Liver (tissue), 10 donors: Measurements from ENCODE around the gene ALDH2. TPM values are rescaled to one million over a fixed set of nuclear protein-coding genes. Genes with fewer than 3 reads are reported as not detected.

ENCODE experiments used
- DNase-seq: peaks from one replicate; pipeline ENCODE4 v3.0.0-alpha.2; 2017; ENCODE audit warnings: low spot score
- H3K27ac ChIP-seq, 2 donors: one replicate each; pipeline ENCODE4 v1.7.0; 2013; ENCODE audit warnings: inconsistent platforms in 2 of 2, low read length in 2 of 2, control low read depth in 1 of 2, low read depth in 1 of 2, mild to moderate bottlenecking in 1 of 2
- H3K27me3 ChIP-seq, 4 donors: one replicate each; pipeline versions ENCODE4 v1.6.1 to v1.7.0; 2013; ENCODE audit warnings: low read length in 3 of 4, inconsistent platforms in 1 of 4, mild to moderate bottlenecking in 1 of 4, moderate library complexity in 1 of 4; ENCODE audit not compliant: control insufficient read depth in 4 of 4, insufficient read depth in 4 of 4
- H3K36me3 ChIP-seq, 4 donors: one replicate each; pipeline versions ENCODE4 v1.6.1 to v1.7.0; 2013; ENCODE audit warnings: low read length in 3 of 4, mild to moderate bottlenecking in 3 of 4, low read depth in 1 of 4, moderate library complexity in 1 of 4; ENCODE audit not compliant: control insufficient read depth in 4 of 4, insufficient read depth in 3 of 4
- H3K4me1 ChIP-seq, 4 donors: one replicate each; pipeline versions ENCODE4 v1.6.1 to v1.7.0; 2013; ENCODE audit warnings: low read length in 3 of 4, mild to moderate bottlenecking in 3 of 4, moderate library complexity in 1 of 4; ENCODE audit not compliant: control insufficient read depth in 4 of 4, insufficient read depth in 4 of 4
- H3K4me3 ChIP-seq, 3 donors: one replicate each; pipeline versions ENCODE4 v1.6.1 to v1.7.0; 2013; ENCODE audit warnings: low read length in 3 of 3, control low read depth in 1 of 3, low read depth in 1 of 3, mild to moderate bottlenecking in 1 of 3
- H3K9ac ChIP-seq, 2 donors: one replicate each; pipeline ENCODE4 v1.7.0; 2013; ENCODE audit warnings: low read length in 2 of 2, mild to moderate bottlenecking in 2 of 2, moderate library complexity in 2 of 2, control low read depth in 1 of 2, low read depth in 1 of 2
- H3K9me3 ChIP-seq, 4 donors: one replicate each; pipeline versions ENCODE4 v1.6.1 to v1.7.0; 2013; ENCODE audit warnings: low read length in 3 of 4; ENCODE audit not compliant: control insufficient read depth in 4 of 4
- ATF3 ChIP-seq: IDR thresholded peaks from 2 replicates; pipeline ENCODE4 v1.6.1; 2016; ENCODE audit warnings: antibody characterized with exemption
- FOXA1 ChIP-seq: IDR thresholded peaks from 2 replicates; pipeline ENCODE4 v1.6.1; 2016; ENCODE audit warnings: antibody characterized with exemption
- FOXA2 ChIP-seq: IDR thresholded peaks from 2 replicates; pipeline ENCODE4 v1.6.1; 2016; ENCODE audit warnings: antibody characterized with exemption
- HNF4A ChIP-seq, 2 donors: conservative IDR thresholded peaks; 2 replicates each; pipeline ENCODE4 v1.6.1; 2016; ENCODE audit warnings: antibody characterized with exemption in 2 of 2, mild to moderate bottlenecking in 2 of 2
- JUND ChIP-seq, 2 donors: IDR thresholded peaks; 2 replicates each; pipeline ENCODE4 v1.6.1; 2016; ENCODE audit warnings: antibody characterized with exemption in 2 of 2
- MAX ChIP-seq: IDR thresholded peaks from 2 replicates; pipeline ENCODE4 v1.6.1; 2016; ENCODE audit warnings: antibody characterized with exemption
- RXRA ChIP-seq, 2 donors: IDR thresholded peaks; 2 replicates each; pipeline ENCODE4 v1.6.1; 2017 to 2018; ENCODE audit warnings: antibody characterized with exemption in 2 of 2, mild to moderate bottlenecking in 1 of 2
- TAF1 ChIP-seq: conservative IDR thresholded peaks from 2 replicates; pipeline ENCODE4 v1.6.1; 2016; ENCODE audit warnings: antibody characterized with exemption, mild to moderate bottlenecking
- YY1 ChIP-seq: IDR thresholded peaks from 2 replicates; pipeline ENCODE4 v1.6.1; 2016; ENCODE audit warnings: antibody characterized with exemption, mild to moderate bottlenecking
- WGBS: extraction: QIAGEN DNeasy Blood & Tissue Kit; methylation state at CpG from one replicate; pipeline ENCODE4 v1.1.7; 2013; 5-methylcytosine and 5-hydroxymethylcytosine counted together
- polyA plus RNA-seq, 2 donors: library from polyadenylated mRNA; stranded (reverse) in 1 of 2; unstranded in 1 of 2; fragments of 200-250 nt in 1 of 2; fragments of >200 nt in 1 of 2; fragmentation: Nextera tagmentation in 1 of 2; extraction: Ambion mirVana in 1 of 2; gene quantifications; one replicate each; pipeline versions ENCODE4 v1.2.1 to v1.2.3, GENCODE V29; 2013 to 2015
- small RNA-seq: library from RNA; depleted of rRNA; stranded (forward); fragments of <200 nt; gene quantifications from one replicate; pipeline ENCODE3, GENCODE V24; 2014
- total RNA-seq, 2 donors: library from RNA; depleted of rRNA; stranded (reverse); fragments of >200 nt; gene quantifications; one replicate each; pipeline ENCODE4 v1.2.3, GENCODE V29; 2014
- TF ChIP-seq, protein P1 (sequence below): IDR thresholded peaks from 2 replicates; pipeline ENCODE4 v1.6.1; 2016; ENCODE audit warnings: antibody characterized with exemption, mild to moderate bottlenecking
- TF ChIP-seq, protein P2 (sequence below): fragments of 150-350 bp; IDR thresholded peaks from 2 replicates; pipeline ENCODE4 v1.5.1; 2017; ENCODE audit warnings: improper control_type of control experiment, low read depth, low read length; ENCODE audit not compliant: missing input control
- donor health status: healthy.
- donor health status: healthy.
- donor health status: healthy.
- donor health status: healthy.
- donor health status: healthy.

The ALDH2 gene
- total and polyA plus RNA-seq, 4 donors = 93.1 to 849 (median 573) TPM

- no peak for DNase-seq
- Histone ChIP-seq H3K27ac (no peak overlapping the region), H3K36me3 (peaks cover 9 to 31% (median 26%) of the 10 kb centered on the region in 4 donors), H3K27me3 (no peaks in the 10 kb centered on the region), H3K9me3 (no peaks in the 10 kb centered on the region), H3K4me3 (no peak overlapping the region), H3K9ac (no peak overlapping the region), H3K4me1 (no peaks in the 10 kb centered on the region)
- no peak for TF ChIP-seq YY1
- TF ChIP-seq RXRA (IDR thresholded peaks at IDR 0.05) = no peak
- no peak for TF ChIP-seq JUND (IDR thresholded peaks at IDR 0.05)
- TF ChIP-seq TAF1 = no peak
- TF ChIP-seq HNF4A (conservative IDR thresholded peaks at IDR 0.05) = no peak
- no peak for TF ChIP-seq ATF3
- TF ChIP-seq FOXA1 = no peak
- TF ChIP-seq MAX = no peak
- no peak for TF ChIP-seq FOXA2
- TF ChIP-seq, protein P1, sequence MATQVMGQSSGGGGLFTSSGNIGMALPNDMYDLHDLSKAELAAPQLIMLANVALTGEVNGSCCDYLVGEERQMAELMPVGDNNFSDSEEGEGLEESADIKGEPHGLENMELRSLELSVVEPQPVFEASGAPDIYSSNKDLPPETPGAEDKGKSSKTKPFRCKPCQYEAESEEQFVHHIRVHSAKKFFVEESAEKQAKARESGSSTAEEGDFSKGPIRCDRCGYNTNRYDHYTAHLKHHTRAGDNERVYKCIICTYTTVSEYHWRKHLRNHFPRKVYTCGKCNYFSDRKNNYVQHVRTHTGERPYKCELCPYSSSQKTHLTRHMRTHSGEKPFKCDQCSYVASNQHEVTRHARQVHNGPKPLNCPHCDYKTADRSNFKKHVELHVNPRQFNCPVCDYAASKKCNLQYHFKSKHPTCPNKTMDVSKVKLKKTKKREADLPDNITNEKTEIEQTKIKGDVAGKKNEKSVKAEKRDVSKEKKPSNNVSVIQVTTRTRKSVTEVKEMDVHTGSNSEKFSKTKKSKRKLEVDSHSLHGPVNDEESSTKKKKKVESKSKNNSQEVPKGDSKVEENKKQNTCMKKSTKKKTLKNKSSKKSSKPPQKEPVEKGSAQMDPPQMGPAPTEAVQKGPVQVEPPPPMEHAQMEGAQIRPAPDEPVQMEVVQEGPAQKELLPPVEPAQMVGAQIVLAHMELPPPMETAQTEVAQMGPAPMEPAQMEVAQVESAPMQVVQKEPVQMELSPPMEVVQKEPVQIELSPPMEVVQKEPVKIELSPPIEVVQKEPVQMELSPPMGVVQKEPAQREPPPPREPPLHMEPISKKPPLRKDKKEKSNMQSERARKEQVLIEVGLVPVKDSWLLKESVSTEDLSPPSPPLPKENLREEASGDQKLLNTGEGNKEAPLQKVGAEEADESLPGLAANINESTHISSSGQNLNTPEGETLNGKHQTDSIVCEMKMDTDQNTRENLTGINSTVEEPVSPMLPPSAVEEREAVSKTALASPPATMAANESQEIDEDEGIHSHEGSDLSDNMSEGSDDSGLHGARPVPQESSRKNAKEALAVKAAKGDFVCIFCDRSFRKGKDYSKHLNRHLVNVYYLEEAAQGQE = no peak
- TF ChIP-seq, protein P2, sequence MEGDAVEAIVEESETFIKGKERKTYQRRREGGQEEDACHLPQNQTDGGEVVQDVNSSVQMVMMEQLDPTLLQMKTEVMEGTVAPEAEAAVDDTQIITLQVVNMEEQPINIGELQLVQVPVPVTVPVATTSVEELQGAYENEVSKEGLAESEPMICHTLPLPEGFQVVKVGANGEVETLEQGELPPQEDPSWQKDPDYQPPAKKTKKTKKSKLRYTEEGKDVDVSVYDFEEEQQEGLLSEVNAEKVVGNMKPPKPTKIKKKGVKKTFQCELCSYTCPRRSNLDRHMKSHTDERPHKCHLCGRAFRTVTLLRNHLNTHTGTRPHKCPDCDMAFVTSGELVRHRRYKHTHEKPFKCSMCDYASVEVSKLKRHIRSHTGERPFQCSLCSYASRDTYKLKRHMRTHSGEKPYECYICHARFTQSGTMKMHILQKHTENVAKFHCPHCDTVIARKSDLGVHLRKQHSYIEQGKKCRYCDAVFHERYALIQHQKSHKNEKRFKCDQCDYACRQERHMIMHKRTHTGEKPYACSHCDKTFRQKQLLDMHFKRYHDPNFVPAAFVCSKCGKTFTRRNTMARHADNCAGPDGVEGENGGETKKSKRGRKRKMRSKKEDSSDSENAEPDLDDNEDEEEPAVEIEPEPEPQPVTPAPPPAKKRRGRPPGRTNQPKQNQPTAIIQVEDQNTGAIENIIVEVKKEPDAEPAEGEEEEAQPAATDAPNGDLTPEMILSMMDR = no peak
- 96% methylated on average over 1 of the region's 1 CpG for WGBS
These were observed 98.2 kb downstream of the ALDH2 start for GRCh38 chr12:111864913-111865312.

Small RNAs within 50 kb of the gene (small RNA-seq; reads per million reads assigned to genes)
- gene MIR6761 = 0.31 reads per million, percentile 30 among the genes with 10 or more reads in this experiment

Other genes starting within 250 kb of the ALDH2 start
- 10 to 100 TPM; 11.5 to 33.1 TPM for gene ATXN2, start 167.6 kb upstream of the ALDH2 start, total RNA-seq
- 10 to 100 TPM; 14.7 to 29.4 TPM for gene ATXN2, start 167.6 kb upstream of the ALDH2 start, polyA plus RNA-seq
- gene BRAP, start 81.0 kb upstream of the ALDH2 start, total RNA-seq = 10 to 100 TPM in 1 of 2 donors, 1 to 10 TPM in 1; 8.3 to 10.1 TPM
- 1 to 10 TPM; 4.8 to 5.1 TPM for gene BRAP, start 81.0 kb upstream of the ALDH2 start, polyA plus RNA-seq
- 10 to 100 TPM; 23.1 to 34.8 TPM for gene ACAD10, start 80.9 kb upstream of the ALDH2 start, total RNA-seq
- 10 to 100 TPM; 10.7 to 19.3 TPM for gene ACAD10, start 80.9 kb upstream of the ALDH2 start, polyA plus RNA-seq
- 10 to 100 TPM; 11.0 to 26.3 TPM for gene MAPKAPK5, start 75.3 kb downstream of the ALDH2 start, total RNA-seq
- gene MAPKAPK5, start 75.3 kb downstream of the ALDH2 start, polyA plus RNA-seq = 10 to 100 TPM; 10.9 to 14.1 TPM
- gene TMEM116, start 246.2 kb downstream of the ALDH2 start, total RNA-seq = 10 to 100 TPM in 1 of 2 donors, 1 to 10 TPM in 1; 6.9 to 11.6 TPM
- 1 to 10 TPM; 4.9 to 6.2 TPM for gene TMEM116, start 246.2 kb downstream of the ALDH2 start, polyA plus RNA-seq
- gene ERP29, start 246.5 kb downstream of the ALDH2 start, total RNA-seq = 10 to 100 TPM; 35.6 to 52.1 TPM
- 100 to 1,000 TPM in 1 of 2 donors, 10 to 100 TPM in 1; 62.2 to 140 TPM for gene ERP29, start 246.5 kb downstream of the ALDH2 start, polyA plus RNA-seq